Esophagus squamous epithelium (tissue), 4 donors: ENCODE data around the gene SLC38A11.
"Not testable (repeated sequence)": the region's sequence is repeated elsewhere in the genome, so short reads cannot be mapped to it uniquely, and the experiment has no call there.

ENCODE experiments used
- POLR2A ChIP-seq, 4 donors: fragments of 450-650 bp; IDR thresholded peaks; one replicate each; pipeline ENCODE4 v1.6.1; 2017; ENCODE audit warnings: antibody characterized with exemption in 4 of 4, mild to moderate bottlenecking in 4 of 4, moderate library complexity in 3 of 4
- TF ChIP-seq, protein P1 (sequence below), 6 experiments: fragments of 450-650 bp in 4 of 6; fragments of 200-600 bp in 2 of 6; sonication (generic) in 2 of 6; IDR thresholded peaks; one replicate each; pipeline ENCODE4 v1.5.1; 2016 to 2019; ENCODE audit warnings: antibody characterized with exemption in 6 of 6, mild to moderate bottlenecking in 4 of 6, moderate library complexity in 4 of 6

DNA sequence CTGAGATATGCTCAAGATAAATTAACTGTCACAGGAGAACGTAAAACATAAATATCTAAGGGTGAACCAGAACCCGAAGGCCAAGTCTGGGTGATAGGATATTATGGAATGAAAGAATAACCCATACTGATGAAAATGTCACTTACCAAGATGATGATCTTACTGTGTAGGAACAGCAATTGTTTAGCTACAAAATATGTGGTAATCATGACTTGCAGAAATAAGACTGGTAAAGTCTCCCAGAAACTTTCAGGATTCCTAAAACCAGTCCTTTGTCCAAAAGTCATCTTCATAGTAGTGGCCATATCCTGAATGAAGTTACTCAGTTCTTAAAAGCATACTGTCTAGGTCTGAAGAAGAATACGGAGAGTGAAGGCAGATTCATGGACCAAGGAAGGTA, 30.7 kb upstream of the SLC38A11 start:
- TF ChIP-seq, protein P1, sequence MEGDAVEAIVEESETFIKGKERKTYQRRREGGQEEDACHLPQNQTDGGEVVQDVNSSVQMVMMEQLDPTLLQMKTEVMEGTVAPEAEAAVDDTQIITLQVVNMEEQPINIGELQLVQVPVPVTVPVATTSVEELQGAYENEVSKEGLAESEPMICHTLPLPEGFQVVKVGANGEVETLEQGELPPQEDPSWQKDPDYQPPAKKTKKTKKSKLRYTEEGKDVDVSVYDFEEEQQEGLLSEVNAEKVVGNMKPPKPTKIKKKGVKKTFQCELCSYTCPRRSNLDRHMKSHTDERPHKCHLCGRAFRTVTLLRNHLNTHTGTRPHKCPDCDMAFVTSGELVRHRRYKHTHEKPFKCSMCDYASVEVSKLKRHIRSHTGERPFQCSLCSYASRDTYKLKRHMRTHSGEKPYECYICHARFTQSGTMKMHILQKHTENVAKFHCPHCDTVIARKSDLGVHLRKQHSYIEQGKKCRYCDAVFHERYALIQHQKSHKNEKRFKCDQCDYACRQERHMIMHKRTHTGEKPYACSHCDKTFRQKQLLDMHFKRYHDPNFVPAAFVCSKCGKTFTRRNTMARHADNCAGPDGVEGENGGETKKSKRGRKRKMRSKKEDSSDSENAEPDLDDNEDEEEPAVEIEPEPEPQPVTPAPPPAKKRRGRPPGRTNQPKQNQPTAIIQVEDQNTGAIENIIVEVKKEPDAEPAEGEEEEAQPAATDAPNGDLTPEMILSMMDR (IDR thresholded peaks at IDR 0.05): not testable (repeated sequence)
- not testable (repeated sequence) for TF ChIP-seq POLR2A (IDR thresholded peaks at IDR 0.05)
